ENCODE data around the gene GNPTAB. TPM values are rescaled to one million over a fixed set of nuclear protein-coding genes. Genes with fewer than 3 reads are reported as not detected.

The GNPTAB gene
- total and polyA plus RNA-seq, 7 donors: 12.0 to 42.2 (median 25.4) TPM

DNA sequence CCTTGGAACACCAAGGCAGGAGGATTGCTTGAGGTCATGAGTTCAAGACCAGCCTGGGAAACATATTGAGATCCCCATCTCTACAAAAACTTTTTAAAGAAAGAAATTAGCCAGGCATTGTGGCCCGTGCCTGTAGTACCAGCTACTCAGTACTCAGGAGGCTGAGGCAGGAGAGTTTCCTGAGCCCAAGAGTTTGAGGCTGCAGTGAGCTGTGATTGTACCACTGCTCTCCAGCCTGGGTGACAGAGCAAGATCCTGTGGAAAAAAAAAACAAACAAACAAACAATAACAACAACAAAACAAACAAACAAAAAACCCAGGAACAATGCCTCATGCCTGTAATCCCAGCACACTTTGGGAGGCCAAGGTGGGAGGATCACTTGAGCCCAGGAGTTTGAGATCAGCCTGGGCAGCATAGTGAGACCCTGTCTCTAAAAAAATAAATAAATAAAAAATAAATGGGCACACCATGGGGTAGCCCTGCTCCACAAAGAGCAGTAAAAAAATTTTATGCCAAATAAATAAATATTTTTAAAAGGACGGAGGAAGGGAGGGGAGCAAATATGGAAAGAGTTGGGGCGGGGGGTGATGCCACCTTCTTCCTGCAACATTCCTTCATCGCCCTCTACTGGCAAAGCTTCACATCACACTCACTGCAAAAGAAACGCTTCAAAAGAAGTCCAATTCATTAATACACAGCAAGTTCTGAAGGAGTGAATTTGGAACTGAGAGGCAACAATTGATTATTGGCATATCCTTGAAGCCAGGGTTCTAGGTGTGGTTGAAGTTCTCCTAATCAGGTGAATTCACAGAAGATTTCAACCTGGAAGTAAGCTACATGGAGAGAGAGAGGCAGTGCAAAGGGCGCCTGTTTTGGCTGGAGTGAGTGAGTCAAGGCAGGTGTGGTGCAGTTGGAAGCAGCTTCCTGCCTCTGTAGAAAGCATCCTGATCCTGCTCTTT, 8.8 kb upstream of the GNPTAB start:
- DNase-seq: peak; percentile 80
- 23 to 26% methylated on average over 6 of the region's 6 CpGs for WGBS, 2 donors
- intact Hi-C loops (cut with DNase I): no loop called here
- TF ChIP-seq EP300 (IDR thresholded peaks at IDR 0.05): no peak
- TF ChIP-seq, protein P1, sequence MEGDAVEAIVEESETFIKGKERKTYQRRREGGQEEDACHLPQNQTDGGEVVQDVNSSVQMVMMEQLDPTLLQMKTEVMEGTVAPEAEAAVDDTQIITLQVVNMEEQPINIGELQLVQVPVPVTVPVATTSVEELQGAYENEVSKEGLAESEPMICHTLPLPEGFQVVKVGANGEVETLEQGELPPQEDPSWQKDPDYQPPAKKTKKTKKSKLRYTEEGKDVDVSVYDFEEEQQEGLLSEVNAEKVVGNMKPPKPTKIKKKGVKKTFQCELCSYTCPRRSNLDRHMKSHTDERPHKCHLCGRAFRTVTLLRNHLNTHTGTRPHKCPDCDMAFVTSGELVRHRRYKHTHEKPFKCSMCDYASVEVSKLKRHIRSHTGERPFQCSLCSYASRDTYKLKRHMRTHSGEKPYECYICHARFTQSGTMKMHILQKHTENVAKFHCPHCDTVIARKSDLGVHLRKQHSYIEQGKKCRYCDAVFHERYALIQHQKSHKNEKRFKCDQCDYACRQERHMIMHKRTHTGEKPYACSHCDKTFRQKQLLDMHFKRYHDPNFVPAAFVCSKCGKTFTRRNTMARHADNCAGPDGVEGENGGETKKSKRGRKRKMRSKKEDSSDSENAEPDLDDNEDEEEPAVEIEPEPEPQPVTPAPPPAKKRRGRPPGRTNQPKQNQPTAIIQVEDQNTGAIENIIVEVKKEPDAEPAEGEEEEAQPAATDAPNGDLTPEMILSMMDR (IDR thresholded peaks at IDR 0.05): peak; percentile 60 to 89 (median 73)
- Histone ChIP-seq H3K36me3 (no peaks in the 10 kb centered on the region), H3K4me1 (no peaks in the 10 kb centered on the region), H3K4me3 (no peak overlapping the region), H3K9me3 (no peaks in the 10 kb centered on the region), H3K27ac (no peak overlapping the region), H3K27me3 (no peaks in the 10 kb centered on the region)

DNA sequence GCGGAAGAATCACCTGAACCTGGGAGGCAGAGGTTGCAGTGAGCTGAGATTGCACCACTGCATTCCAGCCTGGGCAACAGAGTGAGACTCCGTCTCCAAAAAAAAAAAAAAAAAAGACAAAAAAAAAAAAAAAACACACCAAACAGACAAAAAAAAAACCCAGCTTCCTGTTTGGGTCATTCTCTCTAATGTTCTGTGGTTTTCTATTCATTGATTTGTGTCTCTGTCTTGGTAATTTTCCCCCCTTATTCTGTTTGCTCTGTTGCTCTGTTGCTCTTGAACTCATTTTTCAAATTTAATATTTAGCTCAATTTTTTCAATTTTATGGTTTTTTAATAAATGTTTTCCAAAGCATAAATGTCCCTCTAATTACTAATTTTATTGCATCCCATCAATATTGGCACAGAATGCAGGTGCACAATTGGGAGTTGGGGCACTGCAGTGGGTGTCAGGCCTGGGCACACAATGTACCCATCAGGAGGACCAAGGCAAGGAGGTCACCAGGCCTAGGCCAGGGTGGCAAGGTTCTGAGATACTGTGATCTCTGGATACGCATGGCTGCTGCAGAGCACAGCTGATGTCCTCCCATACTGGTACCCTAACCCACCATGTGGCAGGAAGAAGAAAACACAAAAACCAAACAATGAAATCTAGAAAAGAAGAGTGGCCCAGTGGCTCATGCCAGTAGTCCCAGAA, 8.0 kb upstream of the GNPTAB start:
- Histone ChIP-seq H3K27me3 (no peaks in the 10 kb centered on the region), H3K27ac (no peak overlapping the region), H3K4me3 (no peak overlapping the region), H3K9me3 (no peaks in the 10 kb centered on the region), H3K36me3 (no peaks in the 10 kb centered on the region), H3K4me1 (no peaks in the 10 kb centered on the region)
- WGBS, 2 donors: 66 to 78% methylated on average over 3 of the region's 3 CpGs
- DNase-seq: no peak
- no peak for TF ChIP-seq POLR2A (IDR thresholded peaks at IDR 0.05)
- no peak for TF ChIP-seq EP300 (IDR thresholded peaks at IDR 0.05)
- TF ChIP-seq, protein P1 (IDR thresholded peaks at IDR 0.05): no peak
- TF ChIP-seq POLR2AphosphoS5 (IDR thresholded peaks at IDR 0.05): no peak
- intact Hi-C loops (cut with DNase I): no loop called here

DNA sequence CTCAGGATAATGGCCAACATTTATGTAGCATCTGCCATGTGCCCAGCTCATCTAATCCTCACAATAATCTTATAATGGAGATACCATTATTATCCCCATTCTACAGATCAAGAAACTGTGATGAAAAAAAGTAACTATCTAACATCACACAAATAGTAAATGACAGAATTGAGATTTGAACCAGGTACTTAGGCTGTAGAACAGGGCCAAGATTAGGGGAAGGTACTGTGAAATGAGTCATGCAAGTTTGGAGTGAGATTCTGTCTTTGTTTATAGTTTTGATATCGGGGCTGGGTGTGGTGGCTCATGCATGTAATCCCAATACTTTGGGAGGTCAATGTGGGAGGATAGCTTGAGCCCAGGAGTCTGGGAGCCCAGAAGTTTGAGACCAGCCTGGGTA, 1.3 kb upstream of the GNPTAB start:
- H3K9me3 ChIP-seq: no peaks in the 10 kb centered on the region
- 73 to 81% methylated on average over 1 of the region's 1 CpG for WGBS, 2 donors
- intact Hi-C loops (cut with DNase I): loop anchor here (5.0 kb wide), 2 partner anchors 40 to 135 kb away; partner anchors contain the start of gene CHPT1
- no peak overlapping the region for H3K4me3 ChIP-seq
- peaks cover 0 to 19% (median 16%) of the 10 kb centered on the region in 4 donors for H3K4me1 ChIP-seq
- no peak for TF ChIP-seq POLR2AphosphoS5 (IDR thresholded peaks at IDR 0.05)
- TF ChIP-seq POLR2A (IDR thresholded peaks at IDR 0.05): no peak
- no peak for TF ChIP-seq EP300 (IDR thresholded peaks at IDR 0.05)
- TF ChIP-seq, protein P1 (IDR thresholded peaks at IDR 0.05): no peak
- no peaks in the 10 kb centered on the region for H3K36me3 ChIP-seq
- DNase-seq: no peak
- no peaks in the 10 kb centered on the region for H3K27me3 ChIP-seq
- no peak overlapping the region for H3K27ac ChIP-seq

DNA sequence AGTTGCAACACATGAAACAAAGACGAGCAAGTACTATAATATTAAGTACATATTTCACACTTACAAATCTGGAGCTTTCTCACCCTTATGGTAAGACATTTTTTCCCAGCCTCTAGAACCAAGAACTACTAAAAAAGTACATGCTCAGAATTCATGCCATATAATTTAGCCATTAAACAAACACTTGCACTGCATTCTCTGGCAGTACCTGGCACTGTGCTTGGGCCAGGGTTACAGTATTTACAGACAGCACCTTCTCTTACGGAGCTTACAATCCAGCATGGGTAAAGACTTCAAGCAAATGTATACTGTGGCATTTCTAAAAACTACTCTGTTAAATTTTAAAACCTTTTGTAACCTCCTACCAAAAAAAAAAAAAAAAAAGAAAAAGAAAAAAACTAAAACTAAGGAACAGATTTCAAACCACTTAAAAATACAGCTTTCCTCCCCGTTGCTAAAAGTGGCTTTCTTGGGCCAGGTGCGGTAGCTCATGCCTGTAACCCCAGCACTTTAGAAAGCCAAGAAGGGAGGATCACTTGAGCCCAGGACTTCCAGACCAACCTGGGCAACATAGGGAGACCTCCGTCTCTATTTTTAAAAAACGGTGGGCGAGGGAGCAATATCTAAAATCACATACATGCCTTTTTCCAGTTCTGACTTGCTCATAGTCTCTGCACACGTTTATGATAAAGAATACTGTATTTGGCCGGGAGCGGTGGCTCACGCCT, 956 bp downstream of the GNPTAB start:
- Histone ChIP-seq H3K4me3 (peak overlapping the region; percentile 66 to 91 (median 78)), H3K36me3 (no peaks in the 10 kb centered on the region), H3K4me1 (peaks cover 0 to 25% (median 22%) of the 10 kb centered on the region in 4 donors), H3K27ac (peak overlapping the region; percentile 74 to 84 (median 82)), H3K27me3 (no peaks in the 10 kb centered on the region), H3K9me3 (no peaks in the 10 kb centered on the region)
- 3 to 7% methylated on average over 11 of the region's 11 CpGs for WGBS, 2 donors
- TF ChIP-seq POLR2AphosphoS5 (IDR thresholded peaks at IDR 0.05): no peak
- intact Hi-C loops (cut with DNase I): loop anchor here (2.0 to 5.0 kb wide), 5 partner anchors 38 to 423 kb away; partner anchors contain the start of genes ARL1 and CHPT1
- no peak for DNase-seq

All from sigmoid colon (tissue), 7 donors.